HepG2 (cell line): ENCODE results near the gene IFNAR1. TPM values are rescaled to one million over a fixed set of nuclear protein-coding genes. Genes with fewer than 3 reads are reported as not detected.

Experiments
- ATAC-seq: fragments of 200-7000 bp; cut with Tn5 transposase; 3 replicates; pipeline ENCODE4 v1.9.1; 2020; ENCODE audit warnings: mild to moderate bottlenecking, moderate library complexity
- BruUV-seq: library from RNA; stranded (reverse); fragments of 400-500 nt; replicated peaks from 2 replicates; lab custom pipeline; 2021; lab: Mats Ljungman, UMichigan
- CTCF ChIA-PET: fragments of 300-600 bp; formaldehyde crosslinking; extraction: SDS; loops from one replicate; lab custom pipeline; 2021; ENCODE audit warnings: low total read pairs, inconsistent platforms, low intra/inter-chr PET ratio; lab: Yijun Ruan, JAX
- POLR2A ChIA-PET: fragments of 350-600 bp; sonication (Branson Sonifier 250); formaldehyde crosslinking; loops from one replicate; lab custom pipeline; 2020; ENCODE audit warnings: antibody characterized with exemption, inconsistent platforms; lab: Yijun Ruan, JAX
- DNase-seq: peaks from one replicate; pipeline ENCODE4 v3.0.0-alpha.2; 2015; ENCODE audit warnings: low spot score
- FAIRE-seq: peaks from 3 replicates; lab custom pipeline; 2011; peaks lifted over from hg19 to GRCh38; lab: Jason Lieb, UNC
- H2AFZ ChIP-seq: one replicate; pipeline ENCODE4 v1.6.1; 2011; ENCODE audit warnings: low read length, inconsistent platforms
- H3K27ac ChIP-seq: fragments of 300-600 bp; 3 replicates; pipeline ENCODE4 v1.8.0; 2011; ENCODE audit warnings: mixed run types, mild to moderate bottlenecking, mixed read lengths, low read length, inconsistent platforms; ENCODE audit not compliant: insufficient read depth; ENCODE audit errors: extremely low read length
- H3K27me3 ChIP-seq, 2 experiments: fragments of 200-600 bp in 1 of 2; 2 replicates in 1 of 2; 3 replicates in 1 of 2; pipeline versions ENCODE4 v1.6.0 to v1.8.0; 2011; ENCODE audit warnings: low read length in 2 of 2, mild to moderate bottlenecking in 2 of 2, moderate library complexity in 2 of 2, inconsistent platforms in 1 of 2; ENCODE audit not compliant: insufficient read depth in 2 of 2, control insufficient read depth in 1 of 2
- H3K36me3 ChIP-seq, 2 experiments: fragments of 200-600 bp in 1 of 2; replicated peaks in 1 of 2; 2 replicates in 1 of 2; 3 replicates in 1 of 2; pipeline versions ENCODE4 v1.5.1 to v1.8.0; 2011; ENCODE audit warnings: low read length in 2 of 2, inconsistent platforms in 1 of 2; ENCODE audit not compliant: insufficient read depth in 2 of 2, control insufficient read depth in 1 of 2
- H3K4me1 ChIP-seq: 2 replicates; pipeline ENCODE4 v1.5.1; 2012; ENCODE audit warnings: low read length, inconsistent platforms; ENCODE audit not compliant: insufficient read depth
- H3K4me2 ChIP-seq: 2 replicates; pipeline ENCODE4 v1.6.0; 2011; ENCODE audit warnings: low read depth, low read length, inconsistent platforms
- H3K4me3 ChIP-seq, 3 experiments: fragments of 200-600 bp in 1 of 3; sonication (generic), shearing (Covaris generic) in 1 of 3; replicated peaks in 1 of 3; 2 replicates each; pipeline ENCODE4 v1.5.1; 2011 to 2016; ENCODE audit warnings: low read length in 3 of 3, inconsistent platforms in 2 of 3, low read depth in 2 of 3, mild to moderate bottlenecking in 2 of 3, control low read depth in 1 of 3, mixed read lengths in 1 of 3; ENCODE audit not compliant: insufficient read depth in 1 of 3
- H3K79me2 ChIP-seq: one replicate; pipeline ENCODE4 v1.6.1; 2011; ENCODE audit warnings: low read length, inconsistent platforms; ENCODE audit not compliant: insufficient read depth
- H3K9ac ChIP-seq: 2 replicates; pipeline ENCODE4 v1.6.0; 2011; ENCODE audit warnings: mild to moderate bottlenecking, low read depth, low read length, inconsistent platforms; ENCODE audit not compliant: insufficient read depth
- H3K9me3 ChIP-seq: 2 replicates; pipeline ENCODE4 v1.5.1; 2012; ENCODE audit warnings: mild to moderate bottlenecking, low read length
- H4K20me1 ChIP-seq: 2 replicates; pipeline ENCODE4 v1.6.0; 2011; ENCODE audit warnings: inconsistent platforms, mild to moderate bottlenecking, low read length, moderate library complexity; ENCODE audit not compliant: insufficient read depth
- BHLHE40 ChIP-seq: IDR thresholded peaks from 2 replicates; pipeline ENCODE4 v1.6.1; 2011; ENCODE audit warnings: low read length, improper control_type of control experiment
- DMAP1 ChIP-seq: IDR thresholded peaks from 2 replicates; pipeline ENCODE4 v1.6.1; 2016
- GATA4 ChIP-seq: sonication (generic); IDR thresholded peaks from 2 replicates; pipeline ENCODE4 v1.6.1; 2016; ENCODE audit warnings: antibody characterized with exemption, low read depth, borderline replicate concordance
- HMG20A ChIP-seq: IDR thresholded peaks from 2 replicates; pipeline ENCODE4 v1.6.1; 2016; ENCODE audit warnings: borderline replicate concordance
- HMGA1 ChIP-seq: sonication (generic); formaldehyde crosslinking; conservative IDR thresholded peaks from 2 replicates; pipeline ENCODE4 v1.4.0; 2020; ENCODE audit warnings: missing genetic modification reagents
- HNRNPLL ChIP-seq: fragments of 200-400 bp; formaldehyde crosslinking; IDR thresholded peaks from 2 replicates; pipeline ENCODE4 v1.6.1; 2017; ENCODE audit warnings: mild to moderate bottlenecking, low read depth, low read length; ENCODE audit not compliant: poor library complexity, severe bottlenecking
- PITX1 ChIP-seq: sonication (generic); formaldehyde crosslinking; IDR thresholded peaks from 2 replicates; pipeline ENCODE4 v1.5.1; 2020; ENCODE audit warnings: mild to moderate bottlenecking, missing genetic modification reagents
- THAP8 ChIP-seq: sonication (generic); formaldehyde crosslinking; IDR thresholded peaks from 2 replicates; pipeline ENCODE4 v1.5.1; 2020; ENCODE audit warnings: missing genetic modification reagents, mild to moderate bottlenecking, borderline replicate concordance
- ZKSCAN5 ChIP-seq: sonication (generic); formaldehyde crosslinking; IDR thresholded peaks from 2 replicates; pipeline ENCODE4 v1.5.1; 2020; ENCODE audit warnings: mild to moderate bottlenecking, missing genetic modification reagents
- ZMYM2 ChIP-seq: sonication (generic); formaldehyde crosslinking; IDR thresholded peaks from 2 replicates; pipeline ENCODE4 v1.8.0; 2022; ENCODE audit warnings: mild to moderate bottlenecking, missing genetic modification reagents
- ZNF513 ChIP-seq: sonication (generic); formaldehyde crosslinking; conservative IDR thresholded peaks from 2 replicates; pipeline ENCODE4 v1.5.0; 2020; ENCODE audit warnings: missing genetic modification reagents
- ZNF556 ChIP-seq: sonication (generic); formaldehyde crosslinking; IDR thresholded peaks from 2 replicates; pipeline ENCODE4 v1.4.0; 2020; ENCODE audit warnings: mild to moderate bottlenecking, missing genetic modification reagents, borderline replicate concordance
- ZNF572 ChIP-seq: sonication (generic); formaldehyde crosslinking; IDR thresholded peaks from 2 replicates; pipeline ENCODE4 v1.5.1; 2020; ENCODE audit warnings: mild to moderate bottlenecking, missing genetic modification reagents
- ZNF687 ChIP-seq: sonication (generic); formaldehyde crosslinking; IDR thresholded peaks from 2 replicates; pipeline ENCODE4 v1.5.1; 2020; ENCODE audit warnings: mild to moderate bottlenecking, missing genetic modification reagents, moderate library complexity
- ZNF775 ChIP-seq: sonication (generic); formaldehyde crosslinking; IDR thresholded peaks from 2 replicates; pipeline ENCODE4 v1.4.0; 2020; ENCODE audit warnings: missing genetic modification reagents, mild to moderate bottlenecking, moderate library complexity, borderline replicate concordance
- WGBS: methylation state at CpG from one replicate; pipeline ENCODE4 v1.1.6; 2017; ENCODE audit warnings: low lambda C conversion rate; 5-methylcytosine and 5-hydroxymethylcytosine counted together
- in situ Hi-C: cut with HindIII; loops from 2 replicates; pipeline ENCODE4 v1.10.0; 2017; ENCODE audit warnings: low pct_unique_long_range_greater_than_20kb; ENCODE audit not compliant: extremely low pct_ligation_motif_present
- intact Hi-C: fragments of 100-400 bp; cut with micrococcal nuclease; formaldehyde crosslinking; loops from one replicate; pipeline ENCODE4 v1.10.0; 2022; ENCODE audit not compliant: unreplicated experiment
- polyA plus RNA-seq, 8 experiments: library from polyadenylated mRNA; depleted of rRNA in 3 of 8; stranded (reverse) in 7 of 8; unstranded in 1 of 8; fragments of >200 nt; fragmentation: Illumina TruSeq in 4 of 8; extraction: Trizol in 4 of 8; gene quantifications; 2 replicates each; pipeline versions ENCODE4 v1.2.1 to v1.2.3, GENCODE V29; 2011 to 2016; ENCODE audit warnings: low read depth in 4 of 8, missing spikeins in 1 of 8, mixed read lengths in 1 of 8; ENCODE audit not compliant: insufficient read depth in 1 of 8
- total RNA-seq, 5 experiments: library from RNA; depleted of rRNA; stranded (reverse); fragments of >200 nt; fragmentation: Illumina TruSeq; extraction: Trizol; gene quantifications; 2 replicates each; pipeline ENCODE4 v1.2.3, GENCODE V29; 2016; ENCODE audit warnings: low read depth in 1 of 5

Gene IFNAR1
- total and polyA plus RNA-seq, 2 of the 13 experiments (the other 11 are each of a cell fraction or from before 2014, with no cell fraction given), result 6.7 to 9.3 TPM

GRCh38 chr21:33369586-33369985 is 44.8 kb downstream of the IFNAR1 start:
- no peak overlapping the region for H3K4me2 ChIP-seq
- H3K9me3 ChIP-seq, result peaks cover 22% of the 10 kb centered on the region
- FAIRE-seq (no peak), ATAC-seq (no peak), DNase-seq (no peak)
- POLR2A ChIA-PET, result no interaction called here
- no peaks in the 10 kb centered on the region for H3K36me3 ChIP-seq
- no peak overlapping the region for H3K9ac ChIP-seq
- H4K20me1 ChIP-seq, result no peaks in the 10 kb centered on the region
- no peak for TF ChIP-seq ZKSCAN5 (CRISPR knock-in tag)
- no peak for TF ChIP-seq BHLHE40
- TF ChIP-seq HNRNPLL, result no peak
- TF ChIP-seq HMG20A (CRISPR knock-in tag), result no peak
- no peak for TF ChIP-seq ZNF687
- TF ChIP-seq ZNF513 (CRISPR knock-in tag), result no peak
- no peak for TF ChIP-seq GATA4
- TF ChIP-seq ZMYM2 (CRISPR knock-in tag), result no peak
- no peak for TF ChIP-seq ZNF775 (CRISPR knock-in tag)
- no peak for TF ChIP-seq DMAP1 (CRISPR knock-in tag)
- TF ChIP-seq ZNF572 (CRISPR knock-in tag), result no peak
- no peak for TF ChIP-seq ZNF556 (CRISPR knock-in tag)
- no peak for TF ChIP-seq PITX1 (CRISPR knock-in tag)
- no peak for TF ChIP-seq THAP8
- TF ChIP-seq HMGA1 (CRISPR knock-in tag), result no peak
- no peak overlapping the region for H3K4me3 ChIP-seq
- WGBS, result 7% methylated on average over 1 of the region's 1 CpG
- CTCF ChIA-PET, result no interaction called here
- no peak overlapping the region for H3K27ac ChIP-seq
- intact Hi-C loops, result no loop called here
- in situ Hi-C loops, result no loop called here
- H2AFZ ChIP-seq, result no peak overlapping the region
- no TSS peak for BruUV-seq
- peaks cover 14% of the 10 kb centered on the region for H3K4me1 ChIP-seq
- no peaks in the 10 kb centered on the region for H3K27me3 ChIP-seq
- no peaks in the 10 kb centered on the region for H3K79me2 ChIP-seq
